ENCODE measurements around the gene ADAMTS17.
A peak's percentile ranks its signal among the peaks of the same experiment; 100 is the strongest.
"Not testable (repeated sequence)": the region's sequence is repeated elsewhere in the genome, so short reads cannot be mapped to it uniquely, and the experiment has no call there.

ADAMTS17 gene

GRCh38 chr15:100084042-100084821, 257.5 kb downstream of the ADAMTS17 start:
- H3K36me3 ChIP-seq (ENCODE audit: control insufficient read depth, insufficient read depth, low read length); H3K9ac ChIP-seq (ENCODE audit: low read length); H3K9me3 ChIP-seq (ENCODE audit: control insufficient read depth, insufficient read depth, low read depth, low read length); H3K27me3 ChIP-seq (ENCODE audit: control insufficient read depth, insufficient read depth, low read length); H3K27ac ChIP-seq (ENCODE audit: low read depth, low read length); H3K4me1 ChIP-seq (ENCODE audit: control insufficient read depth, insufficient read depth, low read length): not testable (repeated sequence)
- peak overlapping the region; percentile 38; the same call in 1 of the 2 replicates for H3K4me3 ChIP-seq (ENCODE audit: low read depth, low read length)

- Histone ChIP-seq H3K27me3 (ENCODE audit: control insufficient read depth, insufficient read depth, low read length) (no peaks in the 10 kb centered on the region), H3K4me1 (ENCODE audit: control insufficient read depth, insufficient read depth, low read length) (peaks cover 6% of the 10 kb centered on the region; the same call in 1 of the 2 replicates), H3K9me3 (ENCODE audit: control insufficient read depth, insufficient read depth, low read depth, low read length) (no peaks in the 10 kb centered on the region), H3K9ac (ENCODE audit: low read length) (no peak overlapping the region), H3K36me3 (ENCODE audit: control insufficient read depth, insufficient read depth, low read length) (no peaks in the 10 kb centered on the region), H3K27ac (ENCODE audit: low read depth, low read length) (no peak overlapping the region), H3K4me3 (ENCODE audit: low read depth, low read length) (no peak overlapping the region)
These were observed 258.2 kb downstream of the ADAMTS17 start for GRCh38 chr15:100083572-100083971.

GRCh38 chr15:100082761-100083402, 258.9 kb downstream of the ADAMTS17 start:
- H3K27me3 ChIP-seq (ENCODE audit: control insufficient read depth, insufficient read depth, low read length) = no peaks in the 10 kb centered on the region
- H3K27ac ChIP-seq (ENCODE audit: low read depth, low read length) = no peak overlapping the region

GRCh38 chr15:100081454-100081853, 260.3 kb downstream of the ADAMTS17 start:
- peaks cover 6% of the 10 kb centered on the region; the same call in 1 of the 2 replicates for H3K4me1 ChIP-seq (ENCODE audit: control insufficient read depth, insufficient read depth, low read length)
- no peak overlapping the region for H3K4me3 ChIP-seq (ENCODE audit: low read depth, low read length)
- no peak overlapping the region for H3K9ac ChIP-seq (ENCODE audit: low read length)
- H3K27me3 ChIP-seq (ENCODE audit: control insufficient read depth, insufficient read depth, low read length) = no peaks in the 10 kb centered on the region
- no peaks in the 10 kb centered on the region for H3K9me3 ChIP-seq (ENCODE audit: control insufficient read depth, insufficient read depth, low read depth, low read length)
- H3K27ac ChIP-seq (ENCODE audit: low read depth, low read length) = no peak overlapping the region
- H3K36me3 ChIP-seq (ENCODE audit: control insufficient read depth, insufficient read depth, low read length) = no peaks in the 10 kb centered on the region

More at GRCh38 chr15:100082761-100083402, 258.9 kb downstream of the ADAMTS17 start:
- Histone ChIP-seq H3K4me3 (ENCODE audit: low read depth, low read length) (no peak overlapping the region), H3K36me3 (ENCODE audit: control insufficient read depth, insufficient read depth, low read length) (no peaks in the 10 kb centered on the region), H3K9ac (ENCODE audit: low read length) (no peak overlapping the region), H3K9me3 (ENCODE audit: control insufficient read depth, insufficient read depth, low read depth, low read length) (no peaks in the 10 kb centered on the region), H3K4me1 (ENCODE audit: control insufficient read depth, insufficient read depth, low read length) (peaks cover 6% of the 10 kb centered on the region; the same call in 1 of the 2 replicates)

- Histone ChIP-seq H3K9me3 (ENCODE audit: control insufficient read depth, insufficient read depth, low read depth, low read length) (no peaks in the 10 kb centered on the region), H3K27ac (ENCODE audit: low read depth, low read length) (no peak overlapping the region), H3K4me1 (ENCODE audit: control insufficient read depth, insufficient read depth, low read length) (peaks cover 6% of the 10 kb centered on the region; the same call in 1 of the 2 replicates), H3K9ac (ENCODE audit: low read length) (no peak overlapping the region), H3K36me3 (ENCODE audit: control insufficient read depth, insufficient read depth, low read length) (no peaks in the 10 kb centered on the region), H3K4me3 (ENCODE audit: low read depth, low read length) (no peak overlapping the region), H3K27me3 (ENCODE audit: control insufficient read depth, insufficient read depth, low read length) (no peaks in the 10 kb centered on the region)
These were observed 263.1 kb downstream of the ADAMTS17 start for GRCh38 chr15:100078511-100079220.

GRCh38 chr15:100075229-100075628, 266.5 kb downstream of the ADAMTS17 start:
- H3K4me1 ChIP-seq (ENCODE audit: control insufficient read depth, insufficient read depth, low read length) = no peaks in the 10 kb centered on the region
- no peaks in the 10 kb centered on the region for H3K36me3 ChIP-seq (ENCODE audit: control insufficient read depth, insufficient read depth, low read length)
- H3K27me3 ChIP-seq (ENCODE audit: control insufficient read depth, insufficient read depth, low read length) = no peaks in the 10 kb centered on the region
- H3K9me3 ChIP-seq (ENCODE audit: control insufficient read depth, insufficient read depth, low read depth, low read length) = no peaks in the 10 kb centered on the region
- no peak overlapping the region for H3K9ac ChIP-seq (ENCODE audit: low read length)
- H3K4me3 ChIP-seq (ENCODE audit: low read depth, low read length) = no peak overlapping the region
- no peak overlapping the region for H3K27ac ChIP-seq (ENCODE audit: low read depth, low read length)

GRCh38 chr15:100073982-100074381, 267.8 kb downstream of the ADAMTS17 start:
- H3K27me3 ChIP-seq (ENCODE audit: control insufficient read depth, insufficient read depth, low read length) = no peaks in the 10 kb centered on the region
- no peak overlapping the region for H3K27ac ChIP-seq (ENCODE audit: low read depth, low read length)
- H3K9me3 ChIP-seq (ENCODE audit: control insufficient read depth, insufficient read depth, low read depth, low read length) = no peaks in the 10 kb centered on the region

GRCh38 chr15:100066521-100067280, 275.1 kb downstream of the ADAMTS17 start:
- H3K9ac ChIP-seq (ENCODE audit: low read length) = not testable (repeated sequence)

More at GRCh38 chr15:100073982-100074381, 267.8 kb downstream of the ADAMTS17 start:
- Histone ChIP-seq H3K4me1 (ENCODE audit: control insufficient read depth, insufficient read depth, low read length) (no peaks in the 10 kb centered on the region), H3K36me3 (ENCODE audit: control insufficient read depth, insufficient read depth, low read length) (no peaks in the 10 kb centered on the region), H3K9ac (ENCODE audit: low read length) (no peak overlapping the region), H3K4me3 (ENCODE audit: low read depth, low read length) (no peak overlapping the region)

GRCh38 chr15:100061944-100062343, 279.8 kb downstream of the ADAMTS17 start:
- H3K27ac ChIP-seq (ENCODE audit: low read depth, low read length) = no peak overlapping the region

More at GRCh38 chr15:100066521-100067280, 275.1 kb downstream of the ADAMTS17 start:
- not testable (repeated sequence) for H3K27me3 ChIP-seq (ENCODE audit: control insufficient read depth, insufficient read depth, low read length); H3K9me3 ChIP-seq (ENCODE audit: control insufficient read depth, insufficient read depth, low read depth, low read length); H3K27ac ChIP-seq (ENCODE audit: low read depth, low read length); H3K36me3 ChIP-seq (ENCODE audit: control insufficient read depth, insufficient read depth, low read length); H3K4me3 ChIP-seq (ENCODE audit: low read depth, low read length); H3K4me1 ChIP-seq (ENCODE audit: control insufficient read depth, insufficient read depth, low read length)

GRCh38 chr15:100060276-100060926, 281.4 kb downstream of the ADAMTS17 start:
- no peak overlapping the region for H3K27ac ChIP-seq (ENCODE audit: low read depth, low read length)
- no peaks in the 10 kb centered on the region for H3K36me3 ChIP-seq (ENCODE audit: control insufficient read depth, insufficient read depth, low read length)
- H3K4me3 ChIP-seq (ENCODE audit: low read depth, low read length) = no peak overlapping the region
- H3K9me3 ChIP-seq (ENCODE audit: control insufficient read depth, insufficient read depth, low read depth, low read length) = no peaks in the 10 kb centered on the region
- H3K9ac ChIP-seq (ENCODE audit: low read length) = no peak overlapping the region
- no peaks in the 10 kb centered on the region; the same call in 1 of the 2 replicates for H3K4me1 ChIP-seq (ENCODE audit: control insufficient read depth, insufficient read depth, low read length)
- no peaks in the 10 kb centered on the region for H3K27me3 ChIP-seq (ENCODE audit: control insufficient read depth, insufficient read depth, low read length)

More at GRCh38 chr15:100061944-100062343, 279.8 kb downstream of the ADAMTS17 start:
- Histone ChIP-seq H3K27me3 (ENCODE audit: control insufficient read depth, insufficient read depth, low read length) (no peaks in the 10 kb centered on the region), H3K9ac (ENCODE audit: low read length) (no peak overlapping the region), H3K4me3 (ENCODE audit: low read depth, low read length) (no peak overlapping the region), H3K9me3 (ENCODE audit: control insufficient read depth, insufficient read depth, low read depth, low read length) (peaks cover 3% of the 10 kb centered on the region; the same call in 1 of the 2 replicates), H3K4me1 (ENCODE audit: control insufficient read depth, insufficient read depth, low read length) (no peaks in the 10 kb centered on the region; the same call in 1 of the 2 replicates), H3K36me3 (ENCODE audit: control insufficient read depth, insufficient read depth, low read length) (no peaks in the 10 kb centered on the region)

Measured in HUES6 (cell line).